Testis (tissue), 3 donors: ENCODE results near the gene CXXC5. TPM values are rescaled to one million over a fixed set of nuclear protein-coding genes. Genes with fewer than 3 reads are reported as not detected.

ENCODE experiments used
- DNase-seq: peaks from one replicate; pipeline ENCODE4 v3.0.0-alpha.2; 2019
- H3K27ac ChIP-seq, 2 donors: fragments of 200-600 bp; sonication (generic); one replicate each; pipeline ENCODE4 v1.5.1; 2019
- H3K27me3 ChIP-seq: fragments of 200-600 bp; sonication (generic); one replicate; pipeline ENCODE4 v1.5.1; 2019
- H3K36me3 ChIP-seq: fragments of 200-600 bp; sonication (generic); one replicate; pipeline ENCODE4 v1.5.1; 2017; ENCODE audit warnings: low read depth; ENCODE audit errors: missing control alignments
- H3K4me1 ChIP-seq: fragments of 200-600 bp; sonication (generic); one replicate; pipeline ENCODE4 v1.5.1; 2019
- H3K4me3 ChIP-seq, 2 donors: fragments of 200-600 bp; sonication (generic); one replicate each; pipeline ENCODE4 v1.5.1; 2017 to 2019
- H3K9me3 ChIP-seq: fragments of 200-600 bp; sonication (generic); one replicate; pipeline ENCODE4 v1.5.1; 2017
- CTCF ChIP-seq, 3 experiments: fragments of 450-650 bp in 2 of 3; fragments of 200-600 bp in 1 of 3; sonication (generic) in 1 of 3; IDR thresholded peaks; one replicate each; pipeline ENCODE4 v1.5.1; 2016 to 2019; ENCODE audit warnings: antibody characterized with exemption in 3 of 3, mild to moderate bottlenecking in 2 of 3, moderate library complexity in 1 of 3
- POLR2A ChIP-seq: fragments of 450-650 bp; IDR thresholded peaks from one replicate; pipeline ENCODE4 v1.6.1; 2017; ENCODE audit warnings: antibody characterized with exemption, mild to moderate bottlenecking, moderate library complexity
- WGBS, 2 donors: methylation state at CpG; one replicate each; pipeline ENCODE4 v1.1.5; 2018; 5-methylcytosine and 5-hydroxymethylcytosine counted together
- intact Hi-C: fragments of 100-400 bp; cut with DNase I; formaldehyde crosslinking; loops from one replicate; pipeline ENCODE4 v1.15.1; 2023; ENCODE audit warnings: low total_unique reads
- polyA plus RNA-seq: library from polyadenylated mRNA; stranded (reverse); fragments of 350-450 nt; fragmentation: Illumina TruSeq; extraction: RNeasy Lipid Tissue Mini Kit (QIAGEN cat#74804); gene quantifications from one replicate; pipeline ENCODE4 v1.2.3, GENCODE V29; 2014; ENCODE audit warnings: low read depth, low replicate concordance; ENCODE audit not compliant: insufficient read depth
- total RNA-seq, 2 donors: library from RNA; depleted of rRNA; stranded (reverse); fragments of >200 nt; gene quantifications; one replicate each; pipeline ENCODE4 v1.2.3, GENCODE V29; 2016

Gene CXXC5
- total and polyA plus RNA-seq, 3 donors from 2014 or later = 71.1 to 94.7 (median 78.3) TPM

DNA sequence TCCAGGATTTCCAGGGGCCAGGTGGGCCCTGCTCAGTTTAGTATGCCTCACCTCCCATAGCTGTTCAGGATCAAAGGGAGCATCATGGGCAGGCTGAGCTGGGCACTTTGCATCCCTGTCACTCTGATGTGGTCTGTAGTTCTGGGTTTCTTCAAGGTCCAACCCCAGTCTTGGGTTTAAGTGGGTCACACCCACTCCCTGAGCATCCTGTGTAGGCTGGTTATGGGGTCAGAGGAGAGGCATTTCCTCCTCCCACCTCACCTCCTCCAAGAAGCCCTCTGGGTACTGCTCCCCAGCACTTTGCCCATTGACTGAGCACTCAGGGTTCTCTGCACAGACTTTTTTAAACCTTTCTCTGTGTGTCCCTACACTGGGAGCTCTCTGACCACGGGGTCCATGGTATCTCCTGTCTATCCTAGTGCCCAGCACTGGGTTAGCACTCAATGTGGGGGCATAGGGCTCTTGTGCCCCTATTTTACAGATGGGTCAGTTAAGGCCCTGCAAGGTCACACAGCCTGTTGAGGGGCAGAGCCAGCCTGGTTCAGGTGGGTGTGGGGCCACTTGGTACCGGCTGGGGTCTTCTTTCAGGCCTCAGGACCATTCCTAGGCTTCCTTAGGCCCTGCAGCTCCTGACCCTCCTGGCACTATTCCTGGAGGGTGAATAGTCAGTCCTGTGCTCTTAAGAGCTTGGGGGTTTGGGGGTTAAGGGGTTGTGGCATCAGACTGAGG is 19.0 kb downstream of the CXXC5 start:
- Histone ChIP-seq H3K9me3 (no peaks in the 10 kb centered on the region), H3K27me3 (no peaks in the 10 kb centered on the region), H3K4me3 (no peak overlapping the region), H3K36me3 (no peaks in the 10 kb centered on the region), H3K4me1 (peaks cover 62% of the 10 kb centered on the region), H3K27ac (peak overlapping the region; percentile 91 to 94)
- TF ChIP-seq CTCF (IDR thresholded peaks at IDR 0.05) = no peak
- no peak for TF ChIP-seq POLR2A
- no peak for DNase-seq
- intact Hi-C loops = no loop called here
- 25 to 54% methylated on average over 1 to 2 of the region's 2 CpGs for WGBS, 2 donors

GRCh38 chr5:139667730-139668063 is 19.5 kb downstream of the CXXC5 start:
- peaks cover 62% of the 10 kb centered on the region for H3K4me1 ChIP-seq
- no peaks in the 10 kb centered on the region for H3K27me3 ChIP-seq
- no peak for DNase-seq
- TF ChIP-seq CTCF (IDR thresholded peaks at IDR 0.05) (no peak), POLR2A (no peak)
- peak overlapping the region in 1 of 2 donors; percentile 57 for H3K4me3 ChIP-seq
- no peaks in the 10 kb centered on the region for H3K9me3 ChIP-seq
- H3K27ac ChIP-seq = peak overlapping the region; percentile 91 to 94
- intact Hi-C loops = no loop called here
- WGBS, 2 donors = 14% methylated on average over 5 of the region's 5 CpGs
- no peaks in the 10 kb centered on the region for H3K36me3 ChIP-seq

GRCh38 chr5:139668064-139668880 is 20.1 kb downstream of the CXXC5 start:
- 3 to 10% methylated on average over 6 to 39 of the region's 55 CpGs for WGBS, 2 donors
- no peak for DNase-seq
- Histone ChIP-seq H3K36me3 (no peaks in the 10 kb centered on the region), H3K9me3 (no peaks in the 10 kb centered on the region), H3K27ac (peak overlapping the region; percentile 91 to 94), H3K27me3 (no peaks in the 10 kb centered on the region), H3K4me3 (peak overlapping the region; percentile 51 to 57), H3K4me1 (peaks cover 62% of the 10 kb centered on the region)
- no peak for TF ChIP-seq CTCF (IDR thresholded peaks at IDR 0.05)
- TF ChIP-seq POLR2A = no peak
- intact Hi-C loops = no loop called here

- H3K36me3 ChIP-seq = no peaks in the 10 kb centered on the region
- no peaks in the 10 kb centered on the region for H3K9me3 ChIP-seq
- no peak overlapping the region for H3K4me3 ChIP-seq
- intact Hi-C loops = no loop called here
- TF ChIP-seq CTCF (IDR thresholded peaks at IDR 0.05) = no peak
- no peak for TF ChIP-seq POLR2A
- H3K27ac ChIP-seq = peak overlapping the region; percentile 82 to 94
- DNase-seq = no peak
- 49 to 56% methylated on average over 11 to 18 of the region's 18 CpGs for WGBS, 2 donors
- no peaks in the 10 kb centered on the region for H3K27me3 ChIP-seq
- H3K4me1 ChIP-seq = peaks cover 65% of the 10 kb centered on the region
Measured at GRCh38 chr5:139668924-139669661, 20.9 kb downstream of the CXXC5 start.
